GM12878 (cell line): Measurements from ENCODE around the gene NFKBIA. TPM values are rescaled to one million over a fixed set of nuclear protein-coding genes. Genes with fewer than 3 reads are reported as not detected.

Experiments used
- BACH1 ChIP-seq: fragments of 450-650 bp; IDR thresholded peaks from 2 replicates; pipeline ENCODE4 v1.6.1; 2017; ENCODE audit warnings: mild to moderate bottlenecking, borderline replicate concordance
- BCL11A ChIP-seq: IDR thresholded peaks from 2 replicates; pipeline ENCODE4 v1.6.1; 2011; ENCODE audit warnings: low read depth, low read length
- CUX1 ChIP-seq: IDR thresholded peaks from 2 replicates; pipeline ENCODE4 v1.6.1; 2012; ENCODE audit warnings: improper control_type of control experiment, low read depth, low read length; ENCODE audit not compliant: insufficient replicate concordance
- E4F1 ChIP-seq: fragments of 450-650 bp; IDR thresholded peaks from 2 replicates; pipeline ENCODE4 v1.6.1; 2018; ENCODE audit warnings: borderline replicate concordance, mild to moderate bottlenecking; ENCODE audit not compliant: partially characterized antibody
- EP300 ChIP-seq, 2 experiments: fragments of 150-350 bp in 1 of 2; IDR thresholded peaks; 2 replicates each; pipeline ENCODE4 v1.6.1; 2011 to 2012; ENCODE audit warnings: low read depth in 2 of 2, low read length in 2 of 2, borderline replicate concordance in 1 of 2, improper control_type of control experiment in 1 of 2, inconsistent platforms in 1 of 2; ENCODE audit not compliant: control insufficient read depth in 1 of 2
- FOXK2 ChIP-seq: fragments of 450-650 bp; IDR thresholded peaks from 2 replicates; pipeline ENCODE4 v1.6.1; 2017; ENCODE audit warnings: mild to moderate bottlenecking, moderate library complexity
- HDGF ChIP-seq: fragments of 450-650 bp; IDR thresholded peaks from 2 replicates; pipeline ENCODE4 v1.6.1; 2016; ENCODE audit warnings: antibody characterized with exemption
- IRF3 ChIP-seq: fragments of 450-650 bp; IDR thresholded peaks from 2 replicates; pipeline ENCODE4 v1.6.1; 2014; ENCODE audit warnings: mild to moderate bottlenecking
- NBN ChIP-seq: fragments of 450-650 bp; IDR thresholded peaks from 2 replicates; pipeline ENCODE4 v1.6.1; 2016
- NKRF ChIP-seq: fragments of 450-650 bp; conservative IDR thresholded peaks from 2 replicates; pipeline ENCODE4 v1.6.1; 2017; ENCODE audit warnings: mild to moderate bottlenecking, moderate library complexity
- RBBP5 ChIP-seq: fragments of 200-600 bp; sonication (generic); conservative IDR thresholded peaks from 2 replicates; pipeline ENCODE4 v1.6.1; 2016
- SRF ChIP-seq, 2 experiments: IDR thresholded peaks; 2 replicates each; pipeline ENCODE4 v1.6.1; 2011; ENCODE audit warnings: low read depth in 2 of 2, low read length in 2 of 2, mild to moderate bottlenecking in 1 of 2, moderate library complexity in 1 of 2
- ZBTB4 ChIP-seq: fragments of 450-650 bp; formaldehyde crosslinking; IDR thresholded peaks from 2 replicates; pipeline ENCODE4 v1.4.0; 2022; ENCODE audit warnings: mild to moderate bottlenecking, moderate library complexity
- ZNF207 ChIP-seq: fragments of 450-650 bp; IDR thresholded peaks from 2 replicates; pipeline ENCODE4 v1.6.1; 2014; ENCODE audit warnings: antibody characterized with exemption, mild to moderate bottlenecking, borderline replicate concordance
- polyA plus RNA-seq, 11 experiments: library from polyadenylated mRNA; depleted of rRNA in 4 of 11; unstranded in 6 of 11; stranded (reverse) in 5 of 11; fragments of >200 nt; fragmentation: Nextera tagmentation in 4 of 11; fragmentation: Illumina TruSeq in 1 of 11; extraction: Ambion mirVana in 4 of 11; extraction: Trizol in 1 of 11; gene quantifications; 1 replicate in 1 of 11; 2 replicates in 10 of 11; pipeline versions ENCODE4 v1.2.1 to v1.2.3, GENCODE V29; 2011 to 2016; ENCODE audit warnings: inconsistent platforms in 2 of 11, missing spikeins in 2 of 11, low read depth in 1 of 11
- total RNA-seq, 4 experiments: library from RNA; depleted of rRNA in 3 of 4; stranded (reverse); fragments of >200 nt in 3 of 4; fragmentation: Illumina TruSeq in 1 of 4; extraction: Trizol in 1 of 4; gene quantifications; 2 replicates each; pipeline versions ENCODE4 v1.2.1 to v1.2.3, GENCODE V29; 2013 to 2021

Gene NFKBIA
- total and polyA plus RNA-seq, 10 of the 15 experiments (the other 5 are each of a cell fraction or from before 2014, with no cell fraction given): 123 to 419 (median 267) TPM

- TF ChIP-seq NKRF (no peak), FOXK2 (peak; percentile 27; the same call in 1 of the 2 replicates), BACH1 (no peak), IRF3 (no peak), BCL11A (no peak), EP300 (IDR thresholded peaks at IDR 0.05; ENCODE audit: borderline replicate concordance in 1 of 2, control insufficient read depth in 1 of 2, low read depth in 2 of 2, low read length in 2 of 2) (no peak), RBBP5 (no peak), SRF (IDR thresholded peaks at IDR 0.05; ENCODE audit: low read depth in 2 of 2, low read length in 2 of 2) (no peak), ZNF207 (no peak), NBN (no peak), CUX1 (no peak), HDGF (0 out of 2 replicates have a peak, but pooled peaks have one; percentile 13), E4F1 (peak; percentile 25), ZBTB4 (CRISPR knock-in tag) (no peak)
Observed at GRCh38 chr14:35355981-35356841, 48.3 kb downstream of the NFKBIA start (continued).
